Hematopoietic multipotent progenitor cell treated with erythropoietin and hydrocortisone succinate and interleukin-3 and kit ligand, for 8 days (in vitro differentiated cells): ENCODE data around the gene RPA1.
"Not testable (repeated sequence)": the region's sequence is repeated elsewhere in the genome, so short reads cannot be mapped to it uniquely, and the experiment has no call there.

Source experiments
- DNase-seq: peaks from one replicate; pipeline ENCODE4 v3.0.0-alpha.2; 2015

The RPA1 gene

GRCh38 chr17:1820528-1821252, 9.1 kb upstream of the RPA1 start:
- DNase-seq = no peak

GRCh38 chr17:1829216-1829591, 601 bp upstream of the RPA1 start:
- peak; percentile 2 for DNase-seq

GRCh38 chr17:1830288-1830687, 483 bp downstream of the RPA1 start:
- DNase-seq = peak; percentile 42

GRCh38 chr17:1834380-1835149, 4.8 kb downstream of the RPA1 start:
- DNase-seq = peak; percentile 30

GRCh38 chr17:1839516-1839915, 9.7 kb downstream of the RPA1 start:
- DNase-seq = peak; percentile 86

GRCh38 chr17:1843947-1844346, 14.1 kb downstream of the RPA1 start:
- DNase-seq = no peak

GRCh38 chr17:1847191-1847590, 17.4 kb downstream of the RPA1 start:
- DNase-seq = no peak

GRCh38 chr17:1852327-1852726, 22.5 kb downstream of the RPA1 start:
- DNase-seq = no peak

- DNase-seq = no peak
Observed at GRCh38 chr17:1853698-1854097, 23.9 kb downstream of the RPA1 start.

- DNase-seq = not testable (repeated sequence)
Observed at GRCh38 chr17:1856462-1856861, 26.7 kb downstream of the RPA1 start.

GRCh38 chr17:1860978-1861377, 31.2 kb downstream of the RPA1 start:
- DNase-seq = no peak

- no peak for DNase-seq
Observed at GRCh38 chr17:1861391-1862010, 31.7 kb downstream of the RPA1 start.

- DNase-seq = peak; percentile 68
Observed at GRCh38 chr17:1865252-1866037, 35.6 kb downstream of the RPA1 start.

GRCh38 chr17:1867307-1867706, 37.5 kb downstream of the RPA1 start:
- no peak for DNase-seq

- DNase-seq = no peak
Observed at GRCh38 chr17:1868090-1868489, 38.3 kb downstream of the RPA1 start.

- no peak for DNase-seq
Observed at GRCh38 chr17:1870592-1870991, 40.8 kb downstream of the RPA1 start.

GRCh38 chr17:1871756-1872155, 42.0 kb downstream of the RPA1 start:
- no peak for DNase-seq

- no peak for DNase-seq
Observed at GRCh38 chr17:1872254-1872653, 42.4 kb downstream of the RPA1 start.

GRCh38 chr17:1872976-1873375, 43.2 kb downstream of the RPA1 start:
- no peak for DNase-seq

GRCh38 chr17:1873418-1873817, 43.6 kb downstream of the RPA1 start:
- no peak for DNase-seq

GRCh38 chr17:1875597-1875996, 45.8 kb downstream of the RPA1 start:
- DNase-seq = no peak

GRCh38 chr17:1878419-1879121, 48.8 kb downstream of the RPA1 start:
- no peak for DNase-seq
